ENCODE data around the gene CD93. TPM values are rescaled to one million over a fixed set of nuclear protein-coding genes. Genes with fewer than 3 reads are reported as not detected.

Gene CD93
- polyA plus RNA-seq, 1 donor from 2014 or later: not detected

GRCh38 chr20:23087587-23088251 is 1.6 kb upstream of the CD93 start:
- Histone ChIP-seq H3K9me3 (ENCODE audit: low read length) (no peaks in the 10 kb centered on the region), H3K9ac (ENCODE audit: low read length) (no peak overlapping the region), H3K9me2 (ENCODE audit: insufficient read depth, low read length) (no peaks in the 10 kb centered on the region), H3K36me3 (ENCODE audit: insufficient read depth, low read length) (no peaks in the 10 kb centered on the region), H3K27ac (ENCODE audit: low read length) (no peak overlapping the region), H3K79me2 (replicated peaks; ENCODE audit: insufficient read depth, low read length) (no peaks in the 10 kb centered on the region), H3K4me2 (ENCODE audit: low read length) (no peak overlapping the region), H2AFZ (ENCODE audit: low read depth, low read length) (no peak overlapping the region), H4K20me1 (ENCODE audit: insufficient read depth) (no peaks in the 10 kb centered on the region), H3K4me3 (ENCODE audit: low read length) (no peak overlapping the region), H3K27me3 (ENCODE audit: insufficient read depth, low read depth, low read length) (no peaks in the 10 kb centered on the region), H3F3A (ENCODE audit: insufficient read depth, low read length, poor library complexity, severe bottlenecking) (no peaks in the 10 kb centered on the region)
- TF ChIP-seq MXI1 (conservative IDR thresholded peaks at IDR 0.05; ENCODE audit: poor library complexity, severe bottlenecking) (no peak), EZH2 (IDR thresholded peaks at IDR 0.05; ENCODE audit: borderline replicate concordance, insufficient read depth, low read length, poor library complexity, severe bottlenecking) (no peak), SMC3 (conservative IDR thresholded peaks at IDR 0.05; ENCODE audit: poor library complexity) (no peak), CTCF (IDR thresholded peaks at IDR 0.05; ENCODE audit: poor library complexity, severe bottlenecking) (no peak), REST (IDR thresholded peaks at IDR 0.05; ENCODE audit: borderline replicate concordance) (no peak), EP300 (conservative IDR thresholded peaks at IDR 0.05; ENCODE audit: poor library complexity, severe bottlenecking) (no peak), POLR2AphosphoS5 (IDR thresholded peaks at IDR 0.05) (no peak), TAF1 (IDR thresholded peaks at IDR 0.05; ENCODE audit: low read depth) (no peak), RAD21 (conservative IDR thresholded peaks at IDR 0.05) (no peak)

- Histone ChIP-seq H3K4me3 (ENCODE audit: low read length) (no peak overlapping the region), H3K27ac (ENCODE audit: low read length) (no peak overlapping the region)
- TF ChIP-seq REST (IDR thresholded peaks at IDR 0.05; ENCODE audit: borderline replicate concordance) (no peak), EP300 (conservative IDR thresholded peaks at IDR 0.05; ENCODE audit: poor library complexity, severe bottlenecking) (no peak), TAF1 (IDR thresholded peaks at IDR 0.05; ENCODE audit: low read depth) (no peak), CTCF (IDR thresholded peaks at IDR 0.05; ENCODE audit: poor library complexity, severe bottlenecking) (no peak), SMC3 (conservative IDR thresholded peaks at IDR 0.05; ENCODE audit: poor library complexity) (no peak), MXI1 (conservative IDR thresholded peaks at IDR 0.05; ENCODE audit: poor library complexity, severe bottlenecking) (no peak), RAD21 (conservative IDR thresholded peaks at IDR 0.05) (no peak), EZH2 (IDR thresholded peaks at IDR 0.05; ENCODE audit: borderline replicate concordance, insufficient read depth, low read length, poor library complexity, severe bottlenecking) (no peak), POLR2AphosphoS5 (IDR thresholded peaks at IDR 0.05) (no peak)
These were observed 847 bp upstream of the CD93 start for GRCh38 chr20:23086931-23087411.

More at GRCh38 chr20:23086931-23087411, 847 bp upstream of the CD93 start:
- no peaks in the 10 kb centered on the region for H3F3A ChIP-seq (ENCODE audit: insufficient read depth, low read length, poor library complexity, severe bottlenecking)
- H4K20me1 ChIP-seq (ENCODE audit: insufficient read depth): no peaks in the 10 kb centered on the region
- no peaks in the 10 kb centered on the region for H3K9me3 ChIP-seq (ENCODE audit: low read length)
- no peaks in the 10 kb centered on the region for H3K79me2 ChIP-seq (replicated peaks; ENCODE audit: insufficient read depth, low read length)
- H2AFZ ChIP-seq (ENCODE audit: low read depth, low read length): no peak overlapping the region
- H3K4me2 ChIP-seq (ENCODE audit: low read length): no peak overlapping the region
- H3K9ac ChIP-seq (ENCODE audit: low read length): no peak overlapping the region
- no peaks in the 10 kb centered on the region for H3K9me2 ChIP-seq (ENCODE audit: insufficient read depth, low read length)
- H3K36me3 ChIP-seq (ENCODE audit: insufficient read depth, low read length): no peaks in the 10 kb centered on the region
- no peaks in the 10 kb centered on the region for H3K27me3 ChIP-seq (ENCODE audit: insufficient read depth, low read depth, low read length)

Data from neural cell (in vitro differentiated cells).